HCT116 (cell line): ENCODE measurements around the gene PLOD1. TPM values are rescaled to one million over a fixed set of nuclear protein-coding genes. Genes with fewer than 3 reads are reported as not detected.
"Not testable (repeated sequence)": the region's sequence is repeated elsewhere in the genome, so short reads cannot be mapped to it uniquely, and the experiment has no call there.

Experiments
- ATAC-seq: fragments of 200-7000 bp; cut with Tn5 transposase; 2 replicates; pipeline ENCODE4 v1.9.1; 2020; ENCODE audit warnings: mild to moderate bottlenecking, moderate library complexity
- BruUV-seq: library from RNA; stranded (reverse); fragments of 400-500 nt; replicated peaks from 2 replicates; lab custom pipeline; 2021; lab: Mats Ljungman, UMichigan
- CTCF ChIA-PET: fragments of 300-600 bp; sonication (Branson Sonifier 250); formaldehyde crosslinking; loops from one replicate; lab custom pipeline; 2021; ENCODE audit warnings: antibody characterized with exemption; lab: Charles Lee
- POLR2A ChIA-PET: fragments of 300-600, 350-600 bp; sonication (Branson Sonifier 250); formaldehyde crosslinking; loops from one replicate; lab custom pipeline; 2021; ENCODE audit warnings: antibody characterized with exemption; lab: Charles Lee
- RAD21 ChIA-PET, 2 experiments: fragments of 300-600 bp; sonication (Branson Sonifier 250); formaldehyde crosslinking; loops; one replicate each; lab custom pipeline; 2023; ENCODE audit warnings: low total read pairs in 2 of 2; ENCODE audit not compliant: uncharacterized antibody in 2 of 2, unreplicated experiment in 2 of 2, low non-redundant PET in 1 of 2; lab: Charles Lee
- DNase-seq: peaks from one replicate; pipeline ENCODE4 v3.0.0-alpha.2; 2010; ENCODE audit warnings: low read depth, low spot score
- H2AFZ ChIP-seq: fragments of 200-600 bp; shearing (Covaris generic), sonication (generic); 2 replicates; pipeline ENCODE4 v1.6.1; 2017; ENCODE audit warnings: low read depth, mixed run types, mixed read lengths, antibody characterized with exemption, low read length; ENCODE audit not compliant: poor library complexity, severe bottlenecking
- H3K27ac ChIP-seq: 2 replicates; pipeline ENCODE4 v1.5.1; 2012; ENCODE audit warnings: low read depth, low read length
- H3K27me3 ChIP-seq: fragments of 200-600 bp; sonication (generic); 2 replicates; pipeline ENCODE4 v1.6.1; 2016; ENCODE audit warnings: mixed run types, low read length, mixed read lengths; ENCODE audit not compliant: insufficient read depth
- H3K36me3 ChIP-seq, 2 experiments: fragments of 200-500 bp in 1 of 2; fragments of 200-600 bp in 1 of 2; sonication (Bioruptor generic) in 1 of 2; sonication (generic) in 1 of 2; 2 replicates each; pipeline versions ENCODE4 v1.5.1 to v1.6.1; 2014 to 2016; ENCODE audit warnings: low read length in 2 of 2, inconsistent platforms in 1 of 2, mixed read lengths in 1 of 2, mixed run types in 1 of 2; ENCODE audit not compliant: insufficient read depth in 2 of 2, control insufficient read depth in 1 of 2
- H3K4me1 ChIP-seq, 2 experiments: fragments of 200-600 bp in 1 of 2; sonication (generic) in 1 of 2; 2 replicates each; pipeline versions ENCODE4 v1.5.1 to v1.6.1; 2012 to 2017; ENCODE audit warnings: low read length in 2 of 2, inconsistent platforms in 1 of 2, mild to moderate bottlenecking in 1 of 2, mixed read lengths in 1 of 2, mixed run types in 1 of 2, moderate library complexity in 1 of 2; ENCODE audit not compliant: insufficient read depth in 2 of 2, control insufficient read depth in 1 of 2
- H3K4me2 ChIP-seq: fragments of 200-600 bp; sonication (generic); 2 replicates; pipeline ENCODE4 v1.6.1; 2017; ENCODE audit warnings: mixed run types, low read length, mixed read lengths
- H3K4me3 ChIP-seq, 2 experiments: fragments of 200-600 bp in 1 of 2; sonication (generic) in 1 of 2; replicated peaks in 1 of 2; 2 replicates each; pipeline ENCODE4 v1.5.1; 2011 to 2016; ENCODE audit warnings: low read length in 2 of 2, control low read depth in 1 of 2, low read depth in 1 of 2, mild to moderate bottlenecking in 1 of 2, mixed read lengths in 1 of 2, mixed run types in 1 of 2
- H3K79me2 ChIP-seq: fragments of 200-600 bp; sonication (generic); 2 replicates; pipeline ENCODE4 v1.6.1; 2017; ENCODE audit warnings: mild to moderate bottlenecking, mixed run types, low read length, moderate library complexity, mixed read lengths; ENCODE audit not compliant: insufficient read depth
- H3K9ac ChIP-seq: fragments of 200-600 bp; sonication (generic); 2 replicates; pipeline ENCODE4 v1.6.1; 2016; ENCODE audit warnings: low read length, mixed read lengths
- H3K9me2 ChIP-seq: fragments of 200-600 bp; sonication (generic), shearing (Covaris generic); 2 replicates; pipeline ENCODE4 v1.6.1; 2017; ENCODE audit warnings: mixed run types, mild to moderate bottlenecking, moderate library complexity; ENCODE audit not compliant: insufficient read depth
- H3K9me3 ChIP-seq, 2 experiments: fragments of 200-500 bp in 1 of 2; fragments of 200-600 bp in 1 of 2; sonication (Bioruptor generic) in 1 of 2; sonication (generic) in 1 of 2; 2 replicates each; pipeline ENCODE4 v1.6.1; 2014 to 2017; ENCODE audit warnings: low read length in 2 of 2, mixed read lengths in 2 of 2, inconsistent platforms in 1 of 2, low read depth in 1 of 2, mild to moderate bottlenecking in 1 of 2, mixed run types in 1 of 2, moderate library complexity in 1 of 2; ENCODE audit not compliant: control insufficient read depth in 1 of 2, insufficient read depth in 1 of 2
- H4K20me1 ChIP-seq: fragments of 200-600 bp; sonication (generic), shearing (Covaris generic); 2 replicates; pipeline ENCODE4 v1.6.1; 2017; ENCODE audit warnings: mixed run types, mild to moderate bottlenecking, moderate library complexity; ENCODE audit not compliant: insufficient read depth
- EGR1 ChIP-seq: IDR thresholded peaks from 2 replicates; pipeline ENCODE4 v1.6.1; 2012; ENCODE audit warnings: low read depth
- FOSL1 ChIP-seq: IDR thresholded peaks from 2 replicates; pipeline ENCODE4 v1.6.1; 2012; ENCODE audit warnings: low read depth
- JUND ChIP-seq: IDR thresholded peaks from 2 replicates; pipeline ENCODE4 v1.6.1; 2012
- TCF7L2 ChIP-seq: IDR thresholded peaks from 2 replicates; pipeline ENCODE4 v1.7.0; 2011; ENCODE audit warnings: borderline replicate concordance, inconsistent platforms; ENCODE audit not compliant: insufficient read depth, insufficient read length; ENCODE audit errors: extremely low read depth
- intact Hi-C: fragments of 100-400 bp; cut with micrococcal nuclease; formaldehyde crosslinking; loops from 2 replicates; pipeline ENCODE4 v1.10.0; 2022
- total RNA-seq: library from RNA; stranded (reverse); gene quantifications from one replicate; pipeline ENCODE4 v1.2.1, GENCODE V29; 2021; ENCODE audit not compliant: unreplicated experiment
- TF ChIP-seq, protein P1 (sequence below): IDR thresholded peaks from 2 replicates; pipeline ENCODE4 v1.6.1; 2012
- TF ChIP-seq, protein P2 (sequence below): IDR thresholded peaks from 2 replicates; pipeline ENCODE4 v1.6.1; 2012; ENCODE audit warnings: low read depth
- TF ChIP-seq, protein P3 (sequence below): IDR thresholded peaks from 2 replicates; pipeline ENCODE4 v1.6.1; 2011; ENCODE audit warnings: mild to moderate bottlenecking, low read length, moderate library complexity; ENCODE audit not compliant: insufficient replicate concordance; ENCODE audit errors: extremely low read depth

The PLOD1 gene
- total RNA-seq, 1 experiment from 2014 or later, result 175 TPM

DNA sequence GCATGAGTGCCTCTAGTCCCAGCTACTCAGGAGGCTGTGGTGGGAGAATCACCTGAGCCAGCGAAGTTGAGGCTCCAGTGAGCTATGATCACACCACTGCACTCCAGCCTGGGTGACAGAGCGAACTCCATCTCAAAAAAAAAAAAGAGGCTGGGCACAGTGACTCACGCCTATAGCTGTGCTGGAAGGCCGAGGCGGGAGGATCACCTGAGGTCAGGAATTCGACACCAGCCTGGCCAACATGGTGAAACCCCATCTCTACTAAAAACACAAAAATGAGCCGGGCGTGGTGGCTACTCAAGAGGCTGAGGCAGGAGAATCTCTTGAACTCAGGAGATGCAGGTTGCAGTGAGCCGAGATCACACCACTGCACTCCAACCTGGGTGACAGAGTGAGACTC is 33.1 kb upstream of the PLOD1 start:
- POLR2A ChIA-PET, result interaction anchor here (0.7 to 6.0 kb wide), 2 partner anchors 7 to 222 kb away, joined by 3 to 38 read pairs; no protein-coding TSS in a partner anchor
- H3K27me3 ChIP-seq, BruUV-seq, intact Hi-C loops, H3K79me2 ChIP-seq, H4K20me1 ChIP-seq, H3K9me2 ChIP-seq, H3K9me3 ChIP-seq, CTCF ChIA-PET, H3K36me3 ChIP-seq: not testable (repeated sequence)
- peak overlapping the region in 1 of 2 experiments; percentile 24; a peak in 2 of 4 replicates for H3K4me3 ChIP-seq
- H2AFZ ChIP-seq, result peak overlapping the region; percentile 91
- RAD21 ChIA-PET, result interaction anchor here in 1 of 2 experiments (0.6 kb wide), 1 partner anchor 49 kb away, joined by 4 read pairs; no protein-coding TSS in a partner anchor
- peaks cover 18 to 30% of the 10 kb centered on the region in 2 experiments for H3K4me1 ChIP-seq
- ATAC-seq, result peak; percentile 86
- peak overlapping the region; percentile 44 for H3K27ac ChIP-seq
- peak; percentile 37 for DNase-seq
- H3K9ac ChIP-seq, result 0 out of 2 replicates have a peak overlapping the region, but pooled peaks have one; percentile 17
- H3K4me2 ChIP-seq, result peak overlapping the region; percentile 69

DNA sequence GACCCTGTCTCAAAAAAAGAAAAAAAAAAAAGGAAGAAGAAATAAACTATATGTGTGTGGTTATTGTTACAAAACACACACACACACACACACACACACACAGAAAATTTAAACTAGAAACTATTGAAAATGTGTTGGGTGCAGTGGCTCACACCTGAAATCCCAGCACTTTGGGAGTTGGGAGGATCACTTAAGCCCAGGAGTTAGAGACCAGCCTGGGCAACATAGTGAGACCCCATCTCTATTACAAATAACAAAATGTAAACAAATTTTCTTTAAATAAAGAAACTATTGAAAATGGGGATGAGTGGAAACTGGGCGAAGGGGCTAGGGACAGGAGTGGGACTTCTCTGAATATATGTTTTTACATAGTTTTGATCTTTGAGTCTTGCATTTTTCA is 31.3 kb upstream of the PLOD1 start:
- Histone ChIP-seq H2AFZ (no peak overlapping the region), H3K9ac (no peak overlapping the region), H3K4me2 (no peak overlapping the region), H3K27me3 (no peaks in the 10 kb centered on the region), H3K4me1 (peaks cover 20 to 28% of the 10 kb centered on the region in 2 experiments), H3K4me3 (no peak overlapping the region), H3K36me3 (no peaks in the 10 kb centered on the region), H4K20me1 (no peaks in the 10 kb centered on the region), H3K79me2 (no peaks in the 10 kb centered on the region), H3K9me2 (no peaks in the 10 kb centered on the region), H3K9me3 (no peaks in the 10 kb centered on the region), H3K27ac (no peak overlapping the region)
- intact Hi-C loops, result no loop called here
- ATAC-seq (no peak), DNase-seq (no peak)
- ChIA-PET RAD21 (no interaction called here), CTCF (interaction anchor here (1.3 kb wide), 1 partner anchor 11 kb away, joined by 5 read pairs; no protein-coding TSS in a partner anchor), POLR2A (no interaction called here)
- TF ChIP-seq, protein P1, sequence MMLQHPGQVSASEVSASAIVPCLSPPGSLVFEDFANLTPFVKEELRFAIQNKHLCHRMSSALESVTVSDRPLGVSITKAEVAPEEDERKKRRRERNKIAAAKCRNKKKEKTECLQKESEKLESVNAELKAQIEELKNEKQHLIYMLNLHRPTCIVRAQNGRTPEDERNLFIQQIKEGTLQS, result no peak
- TF ChIP-seq TCF7L2 (no peak), JUND (no peak), EGR1 (no peak), FOSL1 (no peak)
- TF ChIP-seq, protein P2, sequence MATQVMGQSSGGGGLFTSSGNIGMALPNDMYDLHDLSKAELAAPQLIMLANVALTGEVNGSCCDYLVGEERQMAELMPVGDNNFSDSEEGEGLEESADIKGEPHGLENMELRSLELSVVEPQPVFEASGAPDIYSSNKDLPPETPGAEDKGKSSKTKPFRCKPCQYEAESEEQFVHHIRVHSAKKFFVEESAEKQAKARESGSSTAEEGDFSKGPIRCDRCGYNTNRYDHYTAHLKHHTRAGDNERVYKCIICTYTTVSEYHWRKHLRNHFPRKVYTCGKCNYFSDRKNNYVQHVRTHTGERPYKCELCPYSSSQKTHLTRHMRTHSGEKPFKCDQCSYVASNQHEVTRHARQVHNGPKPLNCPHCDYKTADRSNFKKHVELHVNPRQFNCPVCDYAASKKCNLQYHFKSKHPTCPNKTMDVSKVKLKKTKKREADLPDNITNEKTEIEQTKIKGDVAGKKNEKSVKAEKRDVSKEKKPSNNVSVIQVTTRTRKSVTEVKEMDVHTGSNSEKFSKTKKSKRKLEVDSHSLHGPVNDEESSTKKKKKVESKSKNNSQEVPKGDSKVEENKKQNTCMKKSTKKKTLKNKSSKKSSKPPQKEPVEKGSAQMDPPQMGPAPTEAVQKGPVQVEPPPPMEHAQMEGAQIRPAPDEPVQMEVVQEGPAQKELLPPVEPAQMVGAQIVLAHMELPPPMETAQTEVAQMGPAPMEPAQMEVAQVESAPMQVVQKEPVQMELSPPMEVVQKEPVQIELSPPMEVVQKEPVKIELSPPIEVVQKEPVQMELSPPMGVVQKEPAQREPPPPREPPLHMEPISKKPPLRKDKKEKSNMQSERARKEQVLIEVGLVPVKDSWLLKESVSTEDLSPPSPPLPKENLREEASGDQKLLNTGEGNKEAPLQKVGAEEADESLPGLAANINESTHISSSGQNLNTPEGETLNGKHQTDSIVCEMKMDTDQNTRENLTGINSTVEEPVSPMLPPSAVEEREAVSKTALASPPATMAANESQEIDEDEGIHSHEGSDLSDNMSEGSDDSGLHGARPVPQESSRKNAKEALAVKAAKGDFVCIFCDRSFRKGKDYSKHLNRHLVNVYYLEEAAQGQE, result no peak
- TF ChIP-seq, protein P3, sequence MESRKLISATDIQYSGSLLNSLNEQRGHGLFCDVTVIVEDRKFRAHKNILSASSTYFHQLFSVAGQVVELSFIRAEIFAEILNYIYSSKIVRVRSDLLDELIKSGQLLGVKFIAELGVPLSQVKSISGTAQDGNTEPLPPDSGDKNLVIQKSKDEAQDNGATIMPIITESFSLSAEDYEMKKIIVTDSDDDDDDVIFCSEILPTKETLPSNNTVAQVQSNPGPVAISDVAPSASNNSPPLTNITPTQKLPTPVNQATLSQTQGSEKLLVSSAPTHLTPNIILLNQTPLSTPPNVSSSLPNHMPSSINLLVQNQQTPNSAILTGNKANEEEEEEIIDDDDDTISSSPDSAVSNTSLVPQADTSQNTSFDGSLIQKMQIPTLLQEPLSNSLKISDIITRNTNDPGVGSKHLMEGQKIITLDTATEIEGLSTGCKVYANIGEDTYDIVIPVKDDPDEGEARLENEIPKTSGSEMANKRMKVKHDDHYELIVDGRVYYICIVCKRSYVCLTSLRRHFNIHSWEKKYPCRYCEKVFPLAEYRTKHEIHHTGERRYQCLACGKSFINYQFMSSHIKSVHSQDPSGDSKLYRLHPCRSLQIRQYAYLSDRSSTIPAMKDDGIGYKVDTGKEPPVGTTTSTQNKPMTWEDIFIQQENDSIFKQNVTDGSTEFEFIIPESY, result no peak
- BruUV-seq, result no TSS peak
